OCI-LY3 (cell line): ENCODE results near the gene CALHM5.

Experiments
- H2AFZ ChIP-seq: fragments of 200-600, 300-600 bp; shearing (Covaris generic); 2 replicates; pipeline ENCODE4 v1.6.0; 2014; ENCODE audit warnings: antibody characterized with exemption, low read depth, low read length
- H3K27ac ChIP-seq: fragments of 200-600, 300-600 bp; sonication (generic); 2 replicates; pipeline ENCODE4 v1.5.1; 2014; ENCODE audit warnings: mild to moderate bottlenecking, low read length, moderate library complexity, mixed read lengths
- H3K27me3 ChIP-seq: fragments of 200-600, 300-600 bp; sonication (generic); 2 replicates; pipeline ENCODE4 v1.6.1; 2014; ENCODE audit warnings: low read depth, low read length, mixed read lengths
- H3K36me3 ChIP-seq: fragments of 200-600, 300-600 bp; sonication (generic); replicated peaks from 2 replicates; pipeline ENCODE3; 2014; ENCODE audit warnings: low read depth, low read length, mixed read lengths
- H3K4me1 ChIP-seq: fragments of 300-600, 200-600 bp; sonication (generic); 2 replicates; pipeline ENCODE4 v1.6.1; 2014; ENCODE audit warnings: low read length, mixed read lengths
- H3K4me2 ChIP-seq: fragments of 200-600, 300-600 bp; sonication (generic); 2 replicates; pipeline ENCODE4 v1.6.1; 2014; ENCODE audit warnings: low read length, mixed read lengths
- H3K4me3 ChIP-seq: fragments of 300-600, 200-600 bp; sonication (generic); 2 replicates; pipeline ENCODE4 v1.5.1; 2014; ENCODE audit warnings: antibody characterized with exemption, mild to moderate bottlenecking, low read length, moderate library complexity
- H3K79me2 ChIP-seq: fragments of 300-600, 200-600 bp; shearing (Covaris generic); 2 replicates; pipeline ENCODE4 v1.6.1; 2014; ENCODE audit warnings: mild to moderate bottlenecking, low read length, mixed read lengths
- H3K9ac ChIP-seq: fragments of 300-600, 200-600 bp; shearing (Covaris generic); 2 replicates; pipeline ENCODE4 v1.6.0; 2014; ENCODE audit warnings: mild to moderate bottlenecking, low read length, moderate library complexity
- H3K9me3 ChIP-seq: fragments of 200-600, 300-600 bp; shearing (Covaris generic); 2 replicates; pipeline ENCODE4 v1.6.1; 2014; ENCODE audit warnings: low read length, mixed read lengths; ENCODE audit not compliant: insufficient read depth
- H4K20me1 ChIP-seq: fragments of 200-600, 300-600 bp; sonication (generic); 2 replicates; pipeline ENCODE4 v1.6.1; 2016; ENCODE audit warnings: low read length, mixed read lengths; ENCODE audit not compliant: insufficient read depth
- EZH2phosphoT487 ChIP-seq: fragments of 200-600 bp; shearing (Covaris generic); IDR thresholded peaks from 2 replicates; pipeline ENCODE4 v1.6.1; 2018; ENCODE audit warnings: antibody characterized with exemption, mixed run types, low read depth
- TF ChIP-seq, protein P1 (sequence below): fragments of 200-600, 300-600 bp; sonication (generic); IDR thresholded peaks from 2 replicates; pipeline ENCODE4 v1.5.1; 2014; ENCODE audit warnings: antibody characterized with exemption, low read length, low read depth

The CALHM5 gene

DNA sequence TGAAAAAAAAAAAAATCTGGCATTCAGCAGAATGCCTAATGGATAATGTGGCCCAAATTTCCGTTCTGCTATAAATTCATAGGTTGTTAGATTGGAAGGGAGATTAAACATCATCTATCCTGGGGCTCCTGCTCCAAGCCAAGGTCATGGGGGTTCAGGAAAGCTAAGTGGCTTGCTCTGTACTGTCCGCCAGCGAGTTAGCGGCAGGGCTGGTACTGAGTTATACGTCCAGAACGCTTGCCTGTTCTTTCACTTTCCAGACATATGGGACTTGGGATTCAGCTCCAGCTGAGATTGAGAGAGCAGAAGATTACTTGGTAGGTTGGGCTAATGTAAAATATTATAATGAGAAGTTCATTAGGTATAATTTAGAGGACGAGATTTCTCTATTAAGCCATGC, 60.7 kb downstream of the CALHM5 start:
- Histone ChIP-seq H3K27ac (peak overlapping the region; percentile 71), H3K27me3 (no peaks in the 10 kb centered on the region), H3K36me3 (peaks cover 9% of the 10 kb centered on the region), H3K9me3 (no peaks in the 10 kb centered on the region), H3K4me2 (peak overlapping the region; percentile 89), H3K4me3 (peak overlapping the region; percentile 90), H3K79me2 (peaks cover 65% of the 10 kb centered on the region), H2AFZ (no peak overlapping the region), H3K4me1 (peaks cover 25% of the 10 kb centered on the region), H4K20me1 (no peaks in the 10 kb centered on the region), H3K9ac (peak overlapping the region; percentile 84)
- TF ChIP-seq EZH2phosphoT487 = no peak
- TF ChIP-seq, protein P1, sequence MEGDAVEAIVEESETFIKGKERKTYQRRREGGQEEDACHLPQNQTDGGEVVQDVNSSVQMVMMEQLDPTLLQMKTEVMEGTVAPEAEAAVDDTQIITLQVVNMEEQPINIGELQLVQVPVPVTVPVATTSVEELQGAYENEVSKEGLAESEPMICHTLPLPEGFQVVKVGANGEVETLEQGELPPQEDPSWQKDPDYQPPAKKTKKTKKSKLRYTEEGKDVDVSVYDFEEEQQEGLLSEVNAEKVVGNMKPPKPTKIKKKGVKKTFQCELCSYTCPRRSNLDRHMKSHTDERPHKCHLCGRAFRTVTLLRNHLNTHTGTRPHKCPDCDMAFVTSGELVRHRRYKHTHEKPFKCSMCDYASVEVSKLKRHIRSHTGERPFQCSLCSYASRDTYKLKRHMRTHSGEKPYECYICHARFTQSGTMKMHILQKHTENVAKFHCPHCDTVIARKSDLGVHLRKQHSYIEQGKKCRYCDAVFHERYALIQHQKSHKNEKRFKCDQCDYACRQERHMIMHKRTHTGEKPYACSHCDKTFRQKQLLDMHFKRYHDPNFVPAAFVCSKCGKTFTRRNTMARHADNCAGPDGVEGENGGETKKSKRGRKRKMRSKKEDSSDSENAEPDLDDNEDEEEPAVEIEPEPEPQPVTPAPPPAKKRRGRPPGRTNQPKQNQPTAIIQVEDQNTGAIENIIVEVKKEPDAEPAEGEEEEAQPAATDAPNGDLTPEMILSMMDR = no peak
